ENCODE measurements around the gene KIDINS220.

The KIDINS220 gene

DNA sequence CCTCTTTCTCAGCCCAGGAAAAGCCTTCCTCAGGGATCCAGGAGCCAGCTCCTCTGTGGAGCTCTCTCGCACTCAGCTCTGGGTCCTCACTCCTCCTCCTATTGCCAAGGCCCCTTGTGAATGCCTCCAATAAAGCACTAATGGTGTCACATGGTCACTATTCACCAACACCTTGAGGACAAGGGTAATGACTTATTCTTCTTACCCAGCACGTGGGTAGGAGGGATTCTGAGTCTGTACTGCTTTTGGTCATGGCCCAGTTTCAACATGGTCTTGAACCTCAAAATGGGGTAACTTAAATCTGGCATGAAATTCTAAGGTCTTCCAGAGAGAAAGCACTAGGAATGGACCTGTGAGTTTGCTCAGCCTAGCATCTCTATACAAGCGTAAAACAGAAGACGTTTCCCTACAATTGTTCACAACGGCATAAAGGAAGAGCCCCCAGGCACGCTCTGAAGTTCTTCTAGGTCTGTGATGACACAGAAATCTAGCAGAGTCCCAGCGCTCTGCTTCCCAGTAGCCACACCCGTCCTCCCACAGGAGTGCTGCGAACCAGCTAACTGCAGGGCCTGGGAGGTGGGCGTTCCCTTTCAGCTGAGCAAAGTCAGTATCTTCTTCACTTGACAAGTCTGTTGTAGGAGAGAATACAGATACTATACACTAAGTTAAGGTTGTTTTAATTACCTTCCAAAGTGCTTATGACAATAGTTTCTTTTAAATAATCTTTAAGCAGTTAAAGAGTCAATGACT, 14.6 kb upstream of the KIDINS220 start:
- DNase-seq (ENCODE audit: low spot score), result peak; percentile 74

GRCh38 chr2:8850845-8851487, 13.6 kb upstream of the KIDINS220 start:
- DNase-seq (ENCODE audit: low spot score), result no peak

DNA sequence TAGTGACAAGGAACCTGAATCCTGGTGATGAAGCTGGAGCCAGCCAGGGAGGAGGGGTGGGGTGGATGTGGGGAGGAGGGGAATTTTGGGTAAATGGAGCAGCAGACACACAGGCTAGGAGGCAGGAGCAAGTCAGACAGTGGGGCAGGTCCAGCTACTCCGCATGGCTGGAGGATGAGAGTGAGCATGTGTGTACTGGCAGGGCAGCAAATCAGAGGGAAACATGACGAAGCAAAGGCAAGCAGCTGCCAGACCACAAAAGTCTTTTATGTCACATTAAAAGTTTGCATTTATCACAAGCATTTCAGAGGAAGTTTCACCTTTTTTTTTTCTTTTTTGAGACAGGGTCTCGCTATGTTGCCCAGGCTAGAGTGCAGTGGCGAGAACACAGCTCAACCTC, 11.9 kb upstream of the KIDINS220 start:
- DNase-seq (ENCODE audit: low spot score), result no peak

- DNase-seq (ENCODE audit: low spot score), result no peak
Observed at GRCh38 chr2:8848328-8849100, 11.1 kb upstream of the KIDINS220 start.

DNA sequence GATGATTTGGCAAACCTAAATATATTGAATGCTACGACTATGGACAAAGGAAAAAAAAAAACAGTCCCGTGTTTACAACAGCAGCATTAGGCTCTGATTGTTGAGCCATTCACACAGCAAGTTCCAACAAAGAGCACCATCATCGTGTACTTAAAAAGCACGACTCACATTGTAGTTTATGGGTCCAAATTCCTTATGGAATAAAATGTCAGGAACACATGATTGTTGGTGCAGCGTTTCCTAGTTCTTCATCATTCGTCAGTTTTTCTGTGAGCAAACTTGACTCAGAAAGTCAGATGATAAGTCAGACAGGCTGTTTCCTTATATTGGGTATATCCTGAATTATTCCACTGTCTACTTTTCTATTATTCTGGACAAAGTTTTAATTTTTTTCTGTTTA, 10.0 kb upstream of the KIDINS220 start:
- no peak for DNase-seq (ENCODE audit: low spot score)

DNA sequence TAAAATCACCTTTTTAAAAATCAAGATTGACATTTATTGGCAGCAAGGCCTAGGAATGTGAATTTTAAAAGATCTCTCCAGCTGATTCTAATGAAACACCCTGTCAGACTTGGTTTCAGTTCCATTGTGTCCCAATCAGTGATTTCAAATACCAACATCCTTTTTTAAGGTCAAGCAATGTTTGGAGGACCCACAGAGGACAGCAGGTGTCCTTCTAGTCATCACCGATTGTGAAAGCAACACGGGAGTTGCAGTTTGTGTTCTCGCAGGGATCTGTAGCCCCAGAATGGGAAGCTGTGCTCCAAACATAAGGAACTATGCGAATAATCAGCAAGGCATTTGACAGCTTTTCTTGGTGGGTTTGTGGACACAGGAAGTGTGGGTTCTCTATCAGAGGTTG, 4.5 kb upstream of the KIDINS220 start:
- DNase-seq (ENCODE audit: low spot score), result no peak

- DNase-seq (ENCODE audit: low spot score), result no peak
Observed at GRCh38 chr2:8840475-8841091, 3.2 kb upstream of the KIDINS220 start.

DNA sequence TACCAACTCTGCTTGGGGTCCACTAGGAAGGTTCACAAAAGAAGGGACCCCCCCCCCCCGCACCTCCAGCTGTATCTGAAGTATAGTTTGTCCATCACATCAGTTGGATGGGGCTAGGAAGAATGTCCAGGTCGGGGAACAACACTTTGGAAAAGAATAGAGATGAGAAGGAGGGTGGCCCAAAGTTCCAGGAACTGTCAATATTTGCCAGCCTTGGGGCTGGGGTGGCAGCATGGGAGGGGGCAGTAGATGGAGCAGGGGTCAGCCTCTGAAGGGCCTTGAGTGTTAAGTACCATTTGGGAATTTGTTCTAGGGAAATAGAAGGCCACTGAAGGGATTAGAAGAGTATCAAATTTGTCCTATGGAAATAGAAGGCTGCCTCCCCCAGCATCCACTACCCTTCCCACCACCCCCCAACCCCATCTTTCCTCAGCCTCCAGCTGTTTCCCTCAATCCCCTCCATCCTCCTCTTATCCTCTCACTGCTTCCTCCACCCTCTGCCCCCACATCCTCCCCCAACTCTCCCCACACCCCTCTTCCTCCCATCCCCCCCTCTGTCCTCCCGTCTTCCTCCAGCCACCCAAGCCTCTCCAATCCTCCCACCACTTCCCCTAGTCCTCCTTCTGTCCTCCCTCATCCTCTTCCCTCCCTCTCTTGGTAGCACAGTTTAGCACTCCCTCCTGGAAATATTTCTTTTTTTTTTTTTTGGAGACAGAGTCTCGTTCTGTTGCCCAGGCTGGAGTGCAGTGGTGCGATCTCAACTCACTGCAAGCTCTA, 2.0 kb upstream of the KIDINS220 start:
- DNase-seq (ENCODE audit: low spot score), result no peak

- peak; percentile 18 for DNase-seq (ENCODE audit: low spot score)
Observed at GRCh38 chr2:8837795-8838140, 355 bp upstream of the KIDINS220 start.

DNA sequence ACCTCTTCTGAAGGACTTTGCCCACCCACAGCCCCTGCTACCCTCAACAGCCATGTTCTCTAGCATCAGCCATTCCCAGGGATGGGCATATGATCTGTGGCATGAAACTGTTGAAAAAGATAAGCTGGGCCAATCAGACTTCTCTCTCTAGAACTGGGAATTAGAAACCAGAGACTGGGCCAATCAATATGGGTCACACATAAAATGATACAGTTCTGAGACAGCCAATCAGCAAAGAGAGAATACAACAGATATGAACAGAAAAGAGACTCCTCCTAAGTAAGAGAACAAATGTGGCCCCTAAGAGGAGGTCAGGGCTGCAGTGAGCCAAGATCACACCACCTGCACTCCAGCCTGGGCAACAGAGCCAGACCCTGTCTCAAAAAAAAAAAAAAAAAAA, 2.1 kb downstream of the KIDINS220 start:
- DNase-seq (ENCODE audit: low spot score), result no peak

DNA sequence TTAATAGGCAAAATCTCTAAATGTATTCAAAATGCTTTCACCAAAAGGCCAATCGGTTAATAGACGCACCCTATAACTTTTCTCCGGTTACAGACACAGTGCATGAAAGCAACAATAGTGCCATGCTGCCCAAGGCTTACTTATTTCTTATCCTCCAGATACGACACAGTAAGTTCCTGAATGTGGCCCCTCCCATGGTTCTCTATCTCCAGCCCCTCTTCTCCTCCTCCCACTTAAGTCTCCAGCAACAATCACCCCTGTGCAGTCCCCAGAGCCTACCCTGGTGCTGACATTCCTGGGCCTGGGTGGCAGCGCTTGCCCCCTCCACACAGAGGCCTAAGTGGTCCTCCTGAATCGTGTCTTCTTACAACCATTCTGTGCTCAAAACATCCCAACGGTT, 3.6 kb downstream of the KIDINS220 start:
- no peak for DNase-seq (ENCODE audit: low spot score)

- DNase-seq (ENCODE audit: low spot score), result no peak
Observed at GRCh38 chr2:8831516-8831915, 5.9 kb downstream of the KIDINS220 start.

- DNase-seq (ENCODE audit: low spot score), result no peak
Observed at GRCh38 chr2:8827729-8828128, 9.7 kb downstream of the KIDINS220 start.

- no peak for DNase-seq (ENCODE audit: low spot score)
Observed at GRCh38 chr2:8822218-8822617, 15.2 kb downstream of the KIDINS220 start.

GRCh38 chr2:8821276-8822217, 15.9 kb downstream of the KIDINS220 start:
- peak; percentile 31 for DNase-seq (ENCODE audit: low spot score)

DNA sequence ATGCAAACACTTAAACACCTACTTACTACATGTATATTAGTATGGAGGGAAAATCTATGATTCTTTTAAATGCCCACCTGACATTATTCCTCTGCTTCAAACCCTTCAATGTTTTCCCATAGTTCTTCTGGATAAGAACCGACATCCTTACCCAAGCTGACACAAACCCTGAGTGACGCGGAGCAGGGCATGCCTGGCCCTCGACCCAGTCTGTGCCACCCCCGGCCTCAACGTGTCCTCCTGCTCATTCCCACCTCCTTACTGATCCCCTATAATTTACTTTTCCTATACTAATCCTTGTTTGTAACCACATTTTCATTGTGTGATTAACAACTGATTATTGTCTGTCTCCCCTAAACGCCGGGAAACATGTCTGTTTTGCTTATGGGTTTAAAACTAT, 17.5 kb downstream of the KIDINS220 start:
- DNase-seq (ENCODE audit: low spot score), result no peak

DNA sequence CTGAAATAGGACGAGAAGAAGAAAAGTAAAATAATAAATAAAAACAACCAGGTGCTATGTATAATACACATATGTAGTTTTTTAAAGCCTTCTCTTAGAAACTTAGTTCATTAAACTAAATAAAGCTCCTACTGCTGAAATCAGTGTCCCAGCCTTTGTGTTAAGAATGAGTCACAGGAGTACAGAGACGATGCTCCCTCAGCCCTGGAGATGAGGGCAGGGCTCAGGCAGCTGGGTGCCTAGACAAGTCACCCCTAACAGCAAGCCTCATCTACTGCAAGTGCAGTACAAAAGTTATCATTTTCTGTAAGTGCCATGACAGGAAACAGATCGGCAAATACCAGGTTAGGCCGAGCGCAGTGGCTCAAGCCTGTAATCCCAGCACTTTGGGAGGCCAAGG, 18.2 kb downstream of the KIDINS220 start:
- DNase-seq (ENCODE audit: low spot score), result no peak

DNA sequence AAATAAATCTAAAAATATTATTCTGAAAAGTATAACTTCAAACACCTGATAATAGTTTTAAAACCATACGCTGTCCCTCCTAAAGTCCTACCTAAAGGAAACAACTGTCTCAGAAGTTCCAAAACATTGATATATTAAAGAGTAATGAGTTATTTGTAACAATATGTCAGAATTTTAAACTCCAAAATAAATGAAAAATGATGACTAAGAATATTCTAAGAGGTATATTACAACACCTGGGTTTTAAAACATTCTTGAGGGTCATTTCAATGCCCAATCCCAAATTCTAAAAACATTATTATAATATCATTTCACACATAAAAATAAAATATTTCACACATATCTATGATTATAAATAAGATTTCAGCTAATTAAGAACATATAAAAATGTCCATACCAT, 20.2 kb downstream of the KIDINS220 start:
- no peak for DNase-seq (ENCODE audit: low spot score)

DNA sequence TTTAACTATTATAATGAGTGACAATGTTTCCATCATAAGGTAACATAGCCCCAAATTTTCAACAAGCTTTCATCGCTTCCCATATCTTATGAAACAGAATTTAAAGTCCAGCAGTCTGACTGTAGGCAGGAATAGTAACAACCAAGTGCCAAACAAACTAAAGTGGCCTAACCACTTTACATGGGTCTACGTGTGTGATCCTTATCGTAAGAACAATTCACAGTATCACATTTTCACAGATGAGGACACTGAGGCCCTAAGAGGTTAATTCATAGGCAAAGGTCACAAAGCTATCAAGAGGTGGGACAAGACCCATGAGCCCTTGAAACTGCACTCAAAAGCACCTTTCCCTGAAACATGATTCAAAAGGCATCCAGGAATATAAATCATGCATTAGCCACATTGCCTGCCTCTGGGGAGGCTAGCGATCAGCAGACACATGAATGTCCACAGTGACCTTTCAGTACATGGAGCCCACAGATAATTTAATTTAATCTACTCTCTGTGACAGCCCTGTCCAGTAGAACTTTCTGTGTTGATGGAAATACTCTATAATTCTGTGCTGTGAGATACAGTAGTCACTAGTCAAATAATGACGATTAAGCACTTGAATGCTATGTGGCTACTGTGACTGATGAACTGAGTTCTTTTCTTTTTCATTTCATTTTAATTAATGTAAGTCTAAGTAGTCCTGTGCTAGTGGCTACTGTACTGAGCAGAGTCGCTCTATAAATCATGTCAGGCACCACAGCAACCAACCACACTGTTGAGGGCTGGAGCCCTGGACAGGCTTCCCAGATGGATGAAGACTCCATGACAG, 30.3 kb downstream of the KIDINS220 start:
- no peak for DNase-seq (ENCODE audit: low spot score)

Data from putamen (tissue), 1 donor.